ENCODE data around the gene ZNF638. TPM values are rescaled to one million over a fixed set of nuclear protein-coding genes. Genes with fewer than 3 reads are reported as not detected.

Gene ZNF638
- total and polyA plus RNA-seq, 9 of the 15 experiments (the other 6 are each of a cell fraction or from before 2014, with no cell fraction given): 53.3 to 165 (median 98.8) TPM

DNA sequence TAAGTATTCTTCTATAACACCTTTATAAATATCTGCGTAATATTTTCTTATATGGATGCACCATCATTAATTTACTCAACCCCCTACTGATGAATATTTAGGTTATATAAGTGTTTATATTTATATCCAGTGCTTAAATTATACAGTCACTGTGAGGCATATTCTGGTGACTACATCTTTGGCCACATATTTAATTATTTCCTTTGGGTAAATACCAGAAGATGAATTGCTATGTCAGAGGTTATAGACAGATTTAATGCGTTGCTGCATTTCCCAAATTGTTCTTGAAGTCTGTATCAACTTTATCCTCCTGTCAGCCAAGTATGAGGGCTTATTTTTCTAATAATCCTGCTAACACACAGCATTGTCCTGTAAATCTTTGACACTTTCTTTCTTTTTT is 140.4 kb downstream of the ZNF638 start:
- no peak overlapping the region for H3K9ac ChIP-seq (ENCODE audit: insufficient read depth in 1 of 2, low read depth in 2 of 2, low read length in 2 of 2)
- no peak overlapping the region for H3K4me2 ChIP-seq (ENCODE audit: insufficient read depth, low read length)
- ATAC-seq (no peak), DNase-seq (ENCODE audit: extremely low read depth in 1 of 4, low spot score in 3 of 4) (no peak), FAIRE-seq (no peak)
- TF ChIP-seq NUFIP1 (IDR thresholded peaks at IDR 0.05; ENCODE audit: partially characterized antibody): no peak
- TF ChIP-seq, protein P1, sequence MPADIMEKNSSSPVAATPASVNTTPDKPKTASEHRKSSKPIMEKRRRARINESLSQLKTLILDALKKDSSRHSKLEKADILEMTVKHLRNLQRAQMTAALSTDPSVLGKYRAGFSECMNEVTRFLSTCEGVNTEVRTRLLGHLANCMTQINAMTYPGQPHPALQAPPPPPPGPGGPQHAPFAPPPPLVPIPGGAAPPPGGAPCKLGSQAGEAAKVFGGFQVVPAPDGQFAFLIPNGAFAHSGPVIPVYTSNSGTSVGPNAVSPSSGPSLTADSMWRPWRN (IDR thresholded peaks at IDR 0.05; ENCODE audit: low read depth): no peak
- no peak for TF ChIP-seq JUNB (CRISPR knock-in tag; conservative IDR thresholded peaks at IDR 0.05)
- TF ChIP-seq, protein P2, sequence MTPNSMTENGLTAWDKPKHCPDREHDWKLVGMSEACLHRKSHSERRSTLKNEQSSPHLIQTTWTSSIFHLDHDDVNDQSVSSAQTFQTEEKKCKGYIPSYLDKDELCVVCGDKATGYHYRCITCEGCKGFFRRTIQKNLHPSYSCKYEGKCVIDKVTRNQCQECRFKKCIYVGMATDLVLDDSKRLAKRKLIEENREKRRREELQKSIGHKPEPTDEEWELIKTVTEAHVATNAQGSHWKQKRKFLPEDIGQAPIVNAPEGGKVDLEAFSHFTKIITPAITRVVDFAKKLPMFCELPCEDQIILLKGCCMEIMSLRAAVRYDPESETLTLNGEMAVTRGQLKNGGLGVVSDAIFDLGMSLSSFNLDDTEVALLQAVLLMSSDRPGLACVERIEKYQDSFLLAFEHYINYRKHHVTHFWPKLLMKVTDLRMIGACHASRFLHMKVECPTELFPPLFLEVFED (CRISPR knock-in tag; conservative IDR thresholded peaks at IDR 0.05): no peak
- TF ChIP-seq DDX20 (tag; IDR thresholded peaks at IDR 0.05; ENCODE audit: low read depth): no peak
- TF ChIP-seq FOXA1 (IDR thresholded peaks at IDR 0.05; ENCODE audit: borderline replicate concordance): no peak
- TF ChIP-seq BMI1 (IDR thresholded peaks at IDR 0.05; ENCODE audit: low read length): no peak
- no peak for TF ChIP-seq POLR2H (tag; IDR thresholded peaks at IDR 0.05; ENCODE audit: low read depth)
- peaks cover 0 to 2% of the 10 kb centered on the region in 2 experiments; a peak in 2 of 5 replicates for H3K4me1 ChIP-seq (replicated peaks in 1 of 2; ENCODE audit: control insufficient read depth in 2 of 2, insufficient read depth in 2 of 2, low read length in 2 of 2)
- H3K9me3 ChIP-seq (replicated peaks; ENCODE audit: control insufficient read depth, insufficient read depth, low read depth, low read length): no peaks in the 10 kb centered on the region
- no peak overlapping the region for H3K27ac ChIP-seq (ENCODE audit: extremely low read depth, low read depth, low read length)
- BruUV-seq (replicated peaks): no TSS peak
- no peak overlapping the region for H2AFZ ChIP-seq (ENCODE audit: low read depth, low read length)
- 22% methylated on average over 2 of the region's 2 CpGs for WGBS (ENCODE audit: insufficient coverage, low coverage, missing lambda C conversion rate)
- no peaks in the 10 kb centered on the region for H3K79me2 ChIP-seq (ENCODE audit: control insufficient read depth, insufficient read depth, low read length)
- in situ Hi-C loops (cut with MboI) (no loop called here), intact Hi-C loops (cut with micrococcal nuclease) (no loop called here)
- ChIA-PET POLR2A (no interaction called here), CTCF (ENCODE audit: low intra/inter-chr PET ratio) (no interaction called here)
- H3K36me3 ChIP-seq (ENCODE audit: control insufficient read depth, insufficient read depth, low read length): no peaks in the 10 kb centered on the region
- H4K20me1 ChIP-seq (replicated peaks; ENCODE audit: control insufficient read depth, insufficient read depth, low read length): no peaks in the 10 kb centered on the region
- peaks cover 10 to 12% of the 10 kb centered on the region in 2 experiments; a peak in 3 of 5 replicates for H3K27me3 ChIP-seq (ENCODE audit: control insufficient read depth in 2 of 2, insufficient read depth in 2 of 2, low read length in 2 of 2)
- no peaks in the 10 kb centered on the region for H3K9me1 ChIP-seq (ENCODE audit: control insufficient read depth, insufficient read depth, low read length)
- no peak overlapping the region for H3K4me3 ChIP-seq

All from K562 (cell line).